Epidermal melanocyte (primary cell): ENCODE data around the gene DNAAF2.

Experiments
- DNase-seq: peaks from one replicate; pipeline ENCODE4 v3.0.0; 2011; ENCODE audit warnings: low spot score; ENCODE audit not compliant: insufficient read length

DNAAF2 gene

DNA sequence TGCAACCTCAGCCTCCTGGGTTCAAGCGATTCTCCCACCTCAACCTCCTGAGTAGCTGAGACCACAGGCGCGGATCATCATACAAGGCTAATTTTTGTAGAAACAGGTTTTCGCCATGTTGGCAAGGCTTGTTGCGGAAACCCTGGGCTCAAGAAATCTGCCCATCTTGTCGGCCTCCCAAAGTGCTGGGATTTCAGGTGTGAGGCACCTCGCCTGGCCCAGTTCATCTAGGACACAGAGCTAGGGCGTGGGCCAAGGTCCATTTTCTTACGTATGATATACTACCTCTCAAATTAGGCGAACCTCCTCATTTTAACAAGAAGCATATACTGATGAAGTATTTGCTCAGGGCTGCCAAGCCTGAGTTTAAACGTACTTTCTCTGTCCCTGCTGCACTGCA, 51.0 kb downstream of the DNAAF2 start:
- no peak for DNase-seq

DNA sequence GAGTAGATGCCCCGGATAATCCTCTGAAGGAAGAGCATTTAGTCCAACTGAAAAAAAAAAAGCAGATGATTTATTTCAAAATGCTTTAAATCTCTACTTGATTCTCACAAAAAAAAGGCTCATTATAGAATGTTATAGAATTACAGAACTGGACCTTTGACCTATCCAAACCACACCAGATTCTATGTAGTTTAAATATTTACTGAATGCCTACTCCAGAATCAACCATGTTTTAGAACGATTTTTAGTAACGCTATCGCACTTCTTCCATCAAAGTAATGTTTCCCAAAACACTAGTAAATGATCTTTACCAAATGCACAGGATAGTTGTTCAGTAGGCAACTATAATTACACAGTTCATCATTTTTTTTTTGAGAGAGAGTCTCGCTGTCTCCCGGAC, 51.4 kb downstream of the DNAAF2 start:
- DNase-seq: no peak

DNA sequence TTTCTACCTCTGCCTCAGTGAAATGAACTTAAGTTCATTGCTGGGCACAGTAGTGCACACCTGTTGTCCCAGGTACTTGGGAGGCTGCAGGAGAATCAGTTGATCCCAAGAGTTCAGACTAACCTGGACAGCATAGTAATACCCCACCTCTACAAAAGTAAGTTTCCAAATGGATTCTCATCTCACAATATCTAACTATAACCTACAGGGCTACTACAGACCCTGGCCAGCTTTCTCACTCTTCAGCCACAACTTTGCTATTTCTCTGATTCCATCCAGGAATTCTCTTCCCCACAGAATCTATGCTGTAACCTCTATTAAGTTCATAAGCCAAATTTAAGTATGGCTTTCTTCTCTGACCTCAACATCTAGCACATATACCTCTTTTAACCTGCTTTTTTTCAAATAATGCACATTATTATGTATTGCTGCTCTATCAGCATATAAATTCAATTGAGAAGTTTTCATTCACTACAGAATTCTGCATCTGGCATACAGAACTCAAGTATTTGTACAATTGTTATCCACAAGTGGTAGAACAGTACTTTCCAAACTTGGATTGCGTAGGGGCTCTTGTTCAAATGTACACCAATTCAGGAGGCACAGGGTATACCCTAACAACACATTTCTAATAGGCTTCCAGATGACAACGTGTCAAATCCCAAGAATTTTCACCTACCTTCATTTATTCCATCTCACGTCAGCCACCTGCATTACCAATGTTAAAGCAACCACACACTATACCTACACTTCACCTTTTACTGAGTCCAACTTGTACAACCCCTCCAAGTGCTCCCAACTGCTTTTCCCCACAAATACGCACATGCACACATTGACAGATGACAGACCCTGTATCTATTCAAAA, 52.7 kb downstream of the DNAAF2 start:
- no peak for DNase-seq

DNA sequence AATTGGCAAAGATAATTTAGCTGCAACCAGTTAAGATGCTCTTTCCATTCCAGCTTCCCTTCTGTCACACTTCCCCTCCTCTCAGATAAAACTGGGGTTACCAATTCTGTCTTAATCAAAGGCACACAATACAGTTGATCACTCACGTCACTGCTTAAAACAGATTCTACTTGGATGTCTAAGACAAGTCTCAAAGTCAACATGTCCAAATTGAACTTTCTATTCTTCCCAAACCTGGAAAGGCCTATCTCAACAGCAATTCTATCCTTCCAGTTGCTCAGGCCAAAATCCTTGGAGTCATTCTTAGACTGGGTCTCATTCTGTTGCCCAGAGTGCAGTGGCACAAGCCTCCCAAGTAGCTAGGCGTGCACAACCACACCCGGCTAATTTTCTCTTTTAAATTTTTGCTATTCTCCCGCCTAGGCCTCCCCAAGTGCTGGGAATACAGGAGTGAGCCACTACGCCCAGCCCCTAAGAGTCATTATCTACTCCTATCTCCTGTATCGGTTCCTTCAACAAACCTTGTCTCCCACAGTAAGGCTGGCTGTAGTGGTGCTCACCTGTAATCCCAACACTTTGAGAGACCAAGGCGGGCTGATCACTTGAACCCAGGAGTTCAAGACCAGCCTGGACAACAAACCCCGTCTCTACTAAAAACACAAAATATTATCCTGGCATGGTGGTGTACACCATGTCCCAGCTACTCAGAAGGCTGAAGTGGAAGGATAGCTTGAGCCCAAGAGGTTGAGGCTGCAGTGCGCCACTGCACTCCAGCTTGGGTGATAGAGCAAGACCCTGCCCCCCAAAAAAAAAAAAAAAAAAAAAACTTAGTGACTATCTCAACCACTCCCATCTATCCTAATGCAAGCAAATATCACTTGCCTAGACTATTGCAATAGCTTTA, 53.6 kb downstream of the DNAAF2 start:
- DNase-seq: no peak

DNA sequence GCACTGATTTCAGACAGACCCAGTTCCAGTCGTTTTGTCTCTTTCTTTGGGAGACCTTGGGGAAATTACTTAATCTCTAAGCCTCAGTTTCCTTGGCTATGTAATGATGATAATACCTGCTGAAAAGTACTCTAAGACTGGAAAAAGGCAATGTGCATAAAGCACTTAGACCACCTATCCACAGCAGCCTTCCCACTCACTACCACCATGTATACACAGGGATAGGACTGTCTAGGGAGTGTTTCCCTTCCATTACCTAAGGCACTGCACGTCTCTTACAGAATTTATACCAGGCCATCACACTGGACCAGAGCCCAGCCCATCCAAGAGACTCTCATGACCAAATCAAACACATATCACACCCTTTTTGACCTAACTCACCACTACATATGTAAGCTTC, 55.2 kb downstream of the DNAAF2 start:
- no peak for DNase-seq

DNA sequence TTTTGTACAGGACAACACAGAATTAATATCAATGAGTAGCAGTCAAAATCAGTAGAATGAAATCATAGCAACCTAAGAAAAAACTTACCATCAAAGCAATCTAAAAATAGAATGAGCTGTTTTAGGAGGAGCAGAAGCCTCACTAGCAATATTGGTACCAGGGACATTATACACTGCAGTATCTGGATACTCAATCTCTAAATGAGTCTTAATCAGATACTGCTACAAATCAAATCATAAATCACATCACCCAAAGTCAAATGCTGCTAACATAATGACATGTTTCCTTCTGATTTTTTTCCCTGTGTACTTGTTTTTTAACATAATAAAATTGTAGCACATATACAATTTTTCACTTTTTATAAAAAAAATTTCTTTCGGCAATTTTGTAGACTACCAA, 56.9 kb downstream of the DNAAF2 start:
- no peak for DNase-seq
